HEK293 (cell line): ENCODE results near the gene SERPINB8.
"Not testable (repeated sequence)": the region's sequence is repeated elsewhere in the genome, so short reads cannot be mapped to it uniquely, and the experiment has no call there.

Experiments used
- CTCF ChIA-PET: fragments of 350-600 bp; formaldehyde crosslinking; extraction: SDS; loops from one replicate; lab custom pipeline; 2021; ENCODE audit warnings: antibody characterized with exemption; lab: Yijun Ruan, JAX
- POLR2A ChIA-PET: fragments of 300-600 bp; formaldehyde crosslinking; extraction: SDS; loops from one replicate; lab custom pipeline; 2020; ENCODE audit warnings: antibody characterized with exemption, inconsistent platforms; lab: Yijun Ruan, JAX
- H3K27ac ChIP-seq: fragments of 200-500 bp; sonication (Bioruptor generic); 2 replicates; pipeline ENCODE4 v1.5.1; 2014; ENCODE audit warnings: low read depth, low read length, control low read depth, inconsistent platforms; ENCODE audit errors: extremely low read depth
- H3K36me3 ChIP-seq, 2 experiments: fragments of 200-500 bp in 1 of 2; sonication (Bioruptor generic) in 1 of 2; 1 replicate in 1 of 2; 2 replicates in 1 of 2; pipeline ENCODE4 v1.5.1; 2014 to 2017; ENCODE audit warnings: inconsistent platforms in 2 of 2, low read length in 2 of 2; ENCODE audit not compliant: control insufficient read depth in 2 of 2, insufficient read depth in 1 of 2
- H3K4me1 ChIP-seq: fragments of 200-500 bp; sonication (Bioruptor generic); 2 replicates; pipeline ENCODE4 v1.5.1; 2014; ENCODE audit warnings: mild to moderate bottlenecking, low read length, inconsistent platforms; ENCODE audit not compliant: control insufficient read depth, insufficient read depth
- H3K4me3 ChIP-seq: 2 replicates; pipeline ENCODE4 v1.5.1; 2011; ENCODE audit warnings: low read depth, mild to moderate bottlenecking, control low read depth, low read length, moderate library complexity
- H3K9me3 ChIP-seq: fragments of 200-500 bp; sonication (Bioruptor generic); 2 replicates; pipeline ENCODE4 v1.5.1; 2014; ENCODE audit warnings: low read depth, low read length, inconsistent platforms; ENCODE audit not compliant: control insufficient read depth, insufficient read depth
- BCL11B ChIP-seq: fragments of 450-650 bp; formaldehyde crosslinking; IDR thresholded peaks from 2 replicates; pipeline ENCODE4 v1.5.1; 2016; ENCODE audit warnings: low read depth, missing biosample characterization, missing genetic modification characterization
- EGR2 ChIP-seq: fragments of 450-650 bp; formaldehyde crosslinking; IDR thresholded peaks from 2 replicates; pipeline ENCODE4 v1.5.1; 2016; ENCODE audit warnings: low read depth, missing biosample characterization, missing genetic modification characterization
- HOXC10 ChIP-seq: sonication (generic); formaldehyde crosslinking; IDR thresholded peaks from 2 replicates; pipeline ENCODE4 v1.8.1; 2023; ENCODE audit warnings: mild to moderate bottlenecking, missing genetic modification reagents
- KLF10 ChIP-seq: fragments of 450-650 bp; IDR thresholded peaks from 2 replicates; pipeline ENCODE4 v1.5.1; 2018; ENCODE audit warnings: missing biosample characterization, mild to moderate bottlenecking, missing genetic modification characterization
- SP7 ChIP-seq: fragments of 450-650 bp; formaldehyde crosslinking; IDR thresholded peaks from 2 replicates; pipeline ENCODE4 v1.5.1; 2016; ENCODE audit warnings: missing biosample characterization, missing genetic modification characterization
- YY2 ChIP-seq: fragments of 450-650 bp; formaldehyde crosslinking; IDR thresholded peaks from 2 replicates; pipeline ENCODE4 v1.5.1; 2016; ENCODE audit warnings: missing biosample characterization, missing genetic modification characterization
- ZBTB7A ChIP-seq: fragments of 450-650 bp; formaldehyde crosslinking; IDR thresholded peaks from 2 replicates; pipeline ENCODE4 v1.5.1; 2016; ENCODE audit warnings: low read depth, missing biosample characterization, missing genetic modification characterization
- ZFHX2 ChIP-seq: fragments of 450-650 bp; formaldehyde crosslinking; conservative IDR thresholded peaks from 2 replicates; pipeline ENCODE4 v1.5.1; 2016; ENCODE audit warnings: missing biosample characterization, missing genetic modification characterization
- ZNF10 ChIP-seq: fragments of 450-650 bp; formaldehyde crosslinking; IDR thresholded peaks from 2 replicates; pipeline ENCODE4 v1.5.1; 2017; ENCODE audit warnings: missing biosample characterization, missing genetic modification characterization
- ZNF211 ChIP-seq: fragments of 450-650 bp; formaldehyde crosslinking; IDR thresholded peaks from 2 replicates; pipeline ENCODE4 v1.5.1; 2016; ENCODE audit warnings: low read depth, missing biosample characterization, missing genetic modification characterization
- ZNF214 ChIP-seq: fragments of 450-650 bp; formaldehyde crosslinking; IDR thresholded peaks from 2 replicates; pipeline ENCODE4 v1.5.1; 2017; ENCODE audit warnings: missing biosample characterization, mild to moderate bottlenecking, missing genetic modification characterization, borderline replicate concordance
- ZNF223 ChIP-seq: fragments of 450-650 bp; formaldehyde crosslinking; IDR thresholded peaks from 2 replicates; pipeline ENCODE4 v1.5.1; 2016; ENCODE audit warnings: missing biosample characterization, missing genetic modification characterization
- ZNF341 ChIP-seq: fragments of 450-650 bp; formaldehyde crosslinking; IDR thresholded peaks from 2 replicates; pipeline ENCODE4; 2016; ENCODE audit warnings: low read depth, missing biosample characterization, missing genetic modification characterization
- ZNF423 ChIP-seq: fragments of 450-650 bp; formaldehyde crosslinking; IDR thresholded peaks from 2 replicates; pipeline ENCODE4 v1.5.1; 2016; ENCODE audit warnings: missing biosample characterization, missing genetic modification characterization
- ZNF473 ChIP-seq: fragments of 450-650 bp; formaldehyde crosslinking; IDR thresholded peaks from 2 replicates; pipeline ENCODE4 v1.5.1; 2017; ENCODE audit warnings: missing biosample characterization, missing genetic modification characterization
- ZNF521 ChIP-seq: fragments of 450-650 bp; formaldehyde crosslinking; IDR thresholded peaks from 2 replicates; pipeline ENCODE4 v1.5.1; 2017; ENCODE audit warnings: missing biosample characterization, mild to moderate bottlenecking, missing genetic modification characterization
- ZNF530 ChIP-seq: fragments of 450-650 bp; formaldehyde crosslinking; IDR thresholded peaks from 2 replicates; pipeline ENCODE4 v1.5.1; 2016; ENCODE audit warnings: low read depth, missing biosample characterization, missing genetic modification characterization
- ZNF747 ChIP-seq: fragments of 450-650 bp; formaldehyde crosslinking; IDR thresholded peaks from 2 replicates; pipeline ENCODE4 v1.5.1; 2016; ENCODE audit warnings: missing biosample characterization, missing genetic modification characterization
- ZNF830 ChIP-seq: fragments of 450-650 bp; IDR thresholded peaks from 2 replicates; pipeline ENCODE4 v1.5.0; 2018; ENCODE audit warnings: missing biosample characterization, missing genetic modification characterization, low read depth, mild to moderate bottlenecking, moderate library complexity
- TF ChIP-seq, protein P1 (sequence below): fragments of 450-650 bp; formaldehyde crosslinking; IDR thresholded peaks from 2 replicates; pipeline ENCODE4 v1.5.1; 2017; ENCODE audit warnings: missing biosample characterization, missing genetic modification characterization
- TF ChIP-seq, protein P2 (sequence below): fragments of 450-650 bp; formaldehyde crosslinking; IDR thresholded peaks from 2 replicates; pipeline ENCODE4 v1.5.1; 2016; ENCODE audit warnings: missing biosample characterization, missing genetic modification characterization
- TF ChIP-seq, protein P3 (sequence below): fragments of 450-650 bp; formaldehyde crosslinking; IDR thresholded peaks from 2 replicates; pipeline ENCODE4 v1.5.1; 2016; ENCODE audit warnings: missing biosample characterization, missing genetic modification characterization
- TF ChIP-seq, protein P4 (sequence below): fragments of 450-650 bp; formaldehyde crosslinking; IDR thresholded peaks from 2 replicates; pipeline ENCODE4 v1.5.1; 2017; ENCODE audit warnings: missing biosample characterization, mild to moderate bottlenecking, missing genetic modification characterization, moderate library complexity

The SERPINB8 gene

DNA sequence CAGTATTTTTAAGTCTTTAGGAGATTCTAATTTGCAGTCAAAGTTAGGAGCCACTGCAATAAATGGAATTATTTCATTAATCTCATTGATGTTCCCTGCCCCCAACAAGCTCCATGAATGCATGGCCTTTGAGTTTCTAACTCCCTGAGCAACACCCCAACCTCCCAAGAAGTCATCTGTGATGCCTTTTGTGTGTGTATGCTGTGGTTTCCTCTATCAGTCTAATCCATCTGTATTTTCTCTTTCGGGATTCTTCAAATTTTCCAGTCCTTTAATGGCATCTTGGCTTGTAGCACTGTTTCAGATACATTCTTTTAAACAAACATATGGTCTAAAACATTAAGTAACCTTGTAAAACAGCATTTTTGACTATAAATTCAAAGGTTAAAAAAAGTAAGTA is 45.3 kb upstream of the SERPINB8 start (continued):
- TF ChIP-seq ZNF423 (tag by site-specific recombination) (no peak), EGR2 (tag by site-specific recombination) (no peak), ZFHX2 (tag by site-specific recombination) (no peak), ZNF530 (tag by site-specific recombination) (no peak), ZNF214 (tag by site-specific recombination) (no peak)
- TF ChIP-seq, protein P1, sequence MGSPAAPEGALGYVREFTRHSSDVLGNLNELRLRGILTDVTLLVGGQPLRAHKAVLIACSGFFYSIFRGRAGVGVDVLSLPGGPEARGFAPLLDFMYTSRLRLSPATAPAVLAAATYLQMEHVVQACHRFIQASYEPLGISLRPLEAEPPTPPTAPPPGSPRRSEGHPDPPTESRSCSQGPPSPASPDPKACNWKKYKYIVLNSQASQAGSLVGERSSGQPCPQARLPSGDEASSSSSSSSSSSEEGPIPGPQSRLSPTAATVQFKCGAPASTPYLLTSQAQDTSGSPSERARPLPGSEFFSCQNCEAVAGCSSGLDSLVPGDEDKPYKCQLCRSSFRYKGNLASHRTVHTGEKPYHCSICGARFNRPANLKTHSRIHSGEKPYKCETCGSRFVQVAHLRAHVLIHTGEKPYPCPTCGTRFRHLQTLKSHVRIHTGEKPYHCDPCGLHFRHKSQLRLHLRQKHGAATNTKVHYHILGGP (tag by site-specific recombination): no peak

DNA sequence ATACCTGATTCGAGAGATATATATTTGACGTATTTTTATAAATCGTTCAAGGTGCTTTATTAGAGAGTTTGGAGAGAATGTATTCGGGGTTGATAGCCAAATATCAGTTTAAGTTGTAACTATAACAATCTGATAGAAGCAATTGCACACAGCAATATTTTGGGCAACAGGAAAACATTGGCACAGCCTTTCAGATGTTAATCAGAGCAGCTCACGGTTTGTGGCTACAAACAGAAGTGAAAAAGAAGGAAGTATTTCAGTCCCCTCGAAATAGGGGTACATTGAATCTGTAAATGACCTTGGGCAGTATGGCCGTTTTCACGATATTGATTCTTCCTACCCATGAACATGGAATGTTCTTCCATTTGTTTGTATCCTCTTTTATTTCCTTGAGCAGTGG is 41.5 kb upstream of the SERPINB8 start:
- CTCF ChIA-PET: no interaction called here
- Histone ChIP-seq H3K4me3 (no peak overlapping the region), H3K27ac (no peak overlapping the region), H3K36me3 (no peaks in the 10 kb centered on the region), H3K9me3 (no peaks in the 10 kb centered on the region), H3K4me1 (no peaks in the 10 kb centered on the region)
- TF ChIP-seq BCL11B (tag by site-specific recombination) (no peak), HOXC10 (no peak), ZNF223 (tag by site-specific recombination) (no peak), ZNF341 (tag by site-specific recombination) (no peak), YY2 (tag by site-specific recombination) (no peak), ZNF747 (tag by site-specific recombination) (no peak)
- TF ChIP-seq, protein P1 (tag by site-specific recombination): no peak
- POLR2A ChIA-PET: interaction anchor here (0.9 kb wide), 1 partner anchor 42 kb away, joined by 3 read pairs; no protein-coding TSS in a partner anchor

DNA sequence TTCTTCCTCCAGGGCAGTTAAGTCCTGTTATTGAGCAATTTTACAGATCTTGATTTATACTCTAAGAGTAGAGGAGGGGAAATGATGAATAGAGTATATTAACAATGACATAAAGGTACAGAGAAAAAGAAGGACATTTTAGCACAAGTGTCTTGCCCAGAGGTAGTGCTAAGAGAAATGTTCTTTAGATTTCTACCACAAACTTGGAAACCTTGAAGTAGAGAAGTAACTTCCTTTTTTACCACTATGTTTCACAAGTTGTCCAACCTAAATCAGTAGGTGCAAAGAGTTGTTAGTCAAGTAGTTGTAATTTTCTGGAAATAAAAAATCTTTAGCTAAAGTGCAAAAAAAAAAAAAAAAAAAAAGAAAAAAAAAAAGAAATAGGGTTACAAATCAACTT is 40.5 kb upstream of the SERPINB8 start:
- POLR2A ChIA-PET, H3K27ac ChIP-seq, H3K9me3 ChIP-seq, H3K4me3 ChIP-seq, H3K4me1 ChIP-seq, H3K36me3 ChIP-seq: not testable (repeated sequence)
- CTCF ChIA-PET: interaction anchor here (1.0 kb wide), 1 partner anchor 81 kb away, joined by 5 read pairs; no protein-coding TSS in a partner anchor

DNA sequence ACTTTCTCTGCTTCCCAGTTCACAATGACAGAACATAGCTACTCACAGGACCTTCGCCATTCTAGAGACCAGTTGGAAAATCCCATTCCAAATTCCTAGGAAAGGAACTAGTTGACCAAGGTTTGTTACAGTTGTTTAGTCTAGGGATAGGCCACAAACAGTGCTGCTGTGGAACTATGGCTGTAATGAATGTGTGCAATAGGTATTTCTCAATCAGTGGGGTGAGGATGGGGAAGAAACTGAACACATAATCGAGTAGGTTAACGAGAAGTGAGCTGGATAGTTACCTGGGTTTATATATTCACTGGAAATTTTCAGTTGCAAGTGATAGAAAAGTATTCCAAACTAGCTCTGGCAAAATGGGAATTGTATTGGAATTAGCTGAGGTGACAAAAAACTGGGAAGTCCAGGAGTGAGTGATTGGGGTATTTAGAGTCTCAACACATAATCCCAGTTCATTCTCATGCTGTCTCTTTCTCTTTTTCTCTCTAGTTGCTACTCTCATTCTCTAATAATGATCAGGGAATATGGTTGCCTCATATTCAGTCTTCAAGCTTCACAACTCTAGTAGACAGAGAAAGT is 39.0 kb upstream of the SERPINB8 start:
- CTCF ChIA-PET: interaction anchor here (0.5 to 1.0 kb wide), 3 partner anchors 20 to 914 kb away, joined by 3 to 7 read pairs (median 5); no protein-coding TSS in a partner anchor
- Histone ChIP-seq H3K27ac (no peak overlapping the region), H3K9me3 (no peaks in the 10 kb centered on the region), H3K4me1 (no peaks in the 10 kb centered on the region), H3K4me3 (no peak overlapping the region), H3K36me3 (no peaks in the 10 kb centered on the region)
- TF ChIP-seq ZNF521 (tag by site-specific recombination): no peak
- TF ChIP-seq SP7: no peak
- TF ChIP-seq, protein P2, sequence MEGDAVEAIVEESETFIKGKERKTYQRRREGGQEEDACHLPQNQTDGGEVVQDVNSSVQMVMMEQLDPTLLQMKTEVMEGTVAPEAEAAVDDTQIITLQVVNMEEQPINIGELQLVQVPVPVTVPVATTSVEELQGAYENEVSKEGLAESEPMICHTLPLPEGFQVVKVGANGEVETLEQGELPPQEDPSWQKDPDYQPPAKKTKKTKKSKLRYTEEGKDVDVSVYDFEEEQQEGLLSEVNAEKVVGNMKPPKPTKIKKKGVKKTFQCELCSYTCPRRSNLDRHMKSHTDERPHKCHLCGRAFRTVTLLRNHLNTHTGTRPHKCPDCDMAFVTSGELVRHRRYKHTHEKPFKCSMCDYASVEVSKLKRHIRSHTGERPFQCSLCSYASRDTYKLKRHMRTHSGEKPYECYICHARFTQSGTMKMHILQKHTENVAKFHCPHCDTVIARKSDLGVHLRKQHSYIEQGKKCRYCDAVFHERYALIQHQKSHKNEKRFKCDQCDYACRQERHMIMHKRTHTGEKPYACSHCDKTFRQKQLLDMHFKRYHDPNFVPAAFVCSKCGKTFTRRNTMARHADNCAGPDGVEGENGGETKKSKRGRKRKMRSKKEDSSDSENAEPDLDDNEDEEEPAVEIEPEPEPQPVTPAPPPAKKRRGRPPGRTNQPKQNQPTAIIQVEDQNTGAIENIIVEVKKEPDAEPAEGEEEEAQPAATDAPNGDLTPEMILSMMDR (tag by site-specific recombination): no peak
- TF ChIP-seq, protein P3, sequence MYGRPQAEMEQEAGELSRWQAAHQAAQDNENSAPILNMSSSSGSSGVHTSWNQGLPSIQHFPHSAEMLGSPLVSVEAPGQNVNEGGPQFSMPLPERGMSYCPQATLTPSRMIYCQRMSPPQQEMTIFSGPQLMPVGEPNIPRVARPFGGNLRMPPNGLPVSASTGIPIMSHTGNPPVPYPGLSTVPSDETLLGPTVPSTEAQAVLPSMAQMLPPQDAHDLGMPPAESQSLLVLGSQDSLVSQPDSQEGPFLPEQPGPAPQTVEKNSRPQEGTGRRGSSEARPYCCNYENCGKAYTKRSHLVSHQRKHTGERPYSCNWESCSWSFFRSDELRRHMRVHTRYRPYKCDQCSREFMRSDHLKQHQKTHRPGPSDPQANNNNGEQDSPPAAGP (tag by site-specific recombination): no peak
- TF ChIP-seq, protein P4, sequence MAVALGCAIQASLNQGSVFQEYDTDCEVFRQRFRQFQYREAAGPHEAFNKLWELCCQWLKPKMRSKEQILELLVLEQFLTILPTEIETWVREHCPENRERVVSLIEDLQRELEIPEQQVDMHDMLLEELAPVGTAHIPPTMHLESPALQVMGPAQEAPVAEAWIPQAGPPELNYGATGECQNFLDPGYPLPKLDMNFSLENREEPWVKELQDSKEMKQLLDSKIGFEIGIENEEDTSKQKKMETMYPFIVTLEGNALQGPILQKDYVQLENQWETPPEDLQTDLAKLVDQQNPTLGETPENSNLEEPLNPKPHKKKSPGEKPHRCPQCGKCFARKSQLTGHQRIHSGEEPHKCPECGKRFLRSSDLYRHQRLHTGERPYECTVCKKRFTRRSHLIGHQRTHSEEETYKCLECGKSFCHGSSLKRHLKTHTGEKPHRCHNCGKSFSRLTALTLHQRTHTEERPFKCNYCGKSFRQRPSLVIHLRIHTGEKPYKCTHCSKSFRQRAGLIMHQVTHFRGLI (tag by site-specific recombination): no peak
- no peak for TF ChIP-seq ZBTB7A
- no peak for TF ChIP-seq ZNF211 (tag by site-specific recombination)
- TF ChIP-seq ZNF10: no peak
- TF ChIP-seq ZNF473: no peak
- no peak for TF ChIP-seq ZNF830 (tag by site-specific recombination)
- TF ChIP-seq KLF10 (tag by site-specific recombination): no peak
- POLR2A ChIA-PET: no interaction called here
